ENCODE results near the gene KIRREL3.

The KIRREL3 gene

GRCh38 chr11:126710804-126711399 lies 289.7 kb downstream of the KIRREL3 start:
- no peak for DNase-seq (ENCODE audit: low spot score)

DNA sequence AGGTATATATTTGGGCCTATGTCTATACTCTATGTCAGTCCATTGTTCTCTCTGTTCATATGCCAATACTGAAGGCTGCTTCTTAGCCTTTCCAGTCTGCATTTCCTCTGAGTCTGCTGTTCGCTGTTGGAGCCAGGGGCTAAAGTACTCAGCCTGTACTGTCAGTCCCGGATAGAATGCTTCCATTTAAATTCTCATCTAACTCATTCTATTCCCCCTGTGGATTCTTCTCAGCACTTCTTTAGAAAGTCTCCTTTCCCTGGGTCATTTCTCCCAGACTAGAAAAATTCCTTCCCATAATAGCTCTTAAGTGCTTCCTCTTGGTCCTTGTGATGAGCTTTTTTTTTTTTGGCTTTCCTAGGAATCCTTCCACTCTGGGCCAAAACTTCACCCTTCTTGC lies 293.1 kb downstream of the KIRREL3 start:
- DNase-seq (ENCODE audit: low spot score): no peak

GRCh38 chr11:126704096-126704495 lies 296.5 kb downstream of the KIRREL3 start:
- no peak for DNase-seq (ENCODE audit: low spot score)

DNA sequence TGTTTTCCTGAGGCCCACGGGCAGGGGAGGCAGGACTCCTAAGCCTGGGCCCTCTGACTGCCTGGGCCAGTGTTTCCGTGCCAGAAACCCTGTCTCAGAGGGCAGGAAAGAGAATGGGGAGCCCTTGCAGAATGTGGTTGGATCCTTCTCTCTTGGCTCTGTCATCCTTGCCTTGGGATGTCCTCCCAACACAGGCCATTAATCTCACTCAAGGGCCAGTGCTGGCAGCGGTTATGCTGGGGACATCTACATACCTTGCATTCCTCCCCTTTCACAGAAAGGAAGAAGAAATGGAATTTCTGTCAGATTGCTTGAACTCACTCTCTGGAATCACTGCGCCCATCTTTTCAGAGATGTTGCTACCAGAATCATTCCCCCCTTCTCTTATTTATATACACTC lies 296.9 kb downstream of the KIRREL3 start:
- no peak for DNase-seq (ENCODE audit: low spot score)

GRCh38 chr11:126702987-126703386 lies 297.6 kb downstream of the KIRREL3 start:
- no peak for DNase-seq (ENCODE audit: low spot score)

GRCh38 chr11:126702165-126702720 lies 298.3 kb downstream of the KIRREL3 start:
- DNase-seq (ENCODE audit: low spot score): no peak

DNA sequence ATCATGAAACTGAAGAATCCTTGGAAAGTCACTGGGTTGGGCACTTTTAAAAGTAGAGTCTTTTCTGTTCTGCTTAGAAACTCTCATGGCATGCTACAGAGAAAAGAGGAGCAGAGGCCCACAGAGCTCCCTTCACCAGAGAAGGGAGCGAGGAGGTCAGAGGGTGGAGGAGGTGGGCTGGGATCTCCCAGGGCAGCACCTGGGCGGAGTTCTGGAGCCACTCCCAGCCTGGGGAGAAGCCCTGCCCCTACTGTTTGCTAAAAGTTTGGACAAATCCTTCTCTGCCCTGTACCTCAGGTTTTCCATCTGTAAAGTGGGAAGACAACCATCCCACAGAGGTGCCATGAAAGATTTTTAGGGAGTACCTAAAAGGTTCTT lies 299.1 kb downstream of the KIRREL3 start:
- no peak for DNase-seq (ENCODE audit: low spot score)

- DNase-seq (ENCODE audit: low spot score): no peak
Measured at GRCh38 chr11:126700768-126701519, 299.6 kb downstream of the KIRREL3 start.

GRCh38 chr11:126698576-126698975 lies 302.0 kb downstream of the KIRREL3 start:
- no peak for DNase-seq (ENCODE audit: low spot score)

GRCh38 chr11:126697936-126698335 lies 302.6 kb downstream of the KIRREL3 start:
- DNase-seq (ENCODE audit: low spot score): no peak

DNA sequence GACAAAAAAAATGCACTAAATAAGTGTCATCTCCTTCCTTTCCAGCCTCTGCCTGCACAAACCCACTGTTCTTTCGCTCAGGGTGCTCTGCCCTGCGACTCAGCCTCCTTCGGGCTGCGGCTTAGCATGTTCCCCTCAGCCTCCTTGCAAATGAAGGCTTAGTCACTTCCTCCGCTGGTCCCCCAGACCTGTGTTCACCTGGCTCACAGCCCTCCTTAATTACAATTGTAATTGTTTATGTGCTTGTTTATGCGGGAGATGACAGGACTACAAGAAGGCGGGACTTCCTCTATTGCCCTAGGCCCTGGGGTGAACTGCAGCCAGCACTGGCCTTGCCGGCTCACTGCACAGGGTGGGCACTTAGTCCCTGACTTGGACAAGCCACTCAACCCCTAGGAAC lies 303.6 kb downstream of the KIRREL3 start:
- DNase-seq (ENCODE audit: low spot score): no peak

GRCh38 chr11:126695293-126695692 lies 305.3 kb downstream of the KIRREL3 start:
- DNase-seq (ENCODE audit: low spot score): no peak

DNA sequence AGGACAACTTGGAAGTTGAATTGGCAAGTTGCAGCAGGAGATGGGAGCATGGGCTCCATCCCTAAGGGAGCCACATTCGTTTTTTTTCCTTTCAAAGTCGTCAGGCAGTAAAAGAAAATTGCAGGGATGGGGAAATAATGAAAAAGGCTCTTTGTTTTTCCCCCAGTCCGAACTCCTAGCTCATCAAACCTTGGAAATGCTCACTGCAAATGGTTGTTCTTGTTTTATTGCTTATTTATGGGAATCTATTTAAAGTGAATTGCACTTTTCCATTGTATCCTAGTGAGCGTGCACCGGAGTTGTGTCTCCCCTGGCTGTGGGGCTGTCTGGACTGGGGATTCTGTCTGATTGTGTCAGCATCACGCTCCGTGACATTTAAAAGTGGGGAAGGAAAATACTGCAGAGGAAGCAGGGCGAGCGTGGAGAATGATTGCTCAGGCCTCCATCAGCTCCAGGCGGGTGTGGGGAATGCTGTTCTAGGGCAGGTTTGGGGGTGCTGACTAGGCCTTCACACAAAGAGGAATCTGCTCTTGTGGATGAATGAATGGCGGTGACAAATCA lies 306.4 kb downstream of the KIRREL3 start:
- DNase-seq (ENCODE audit: low spot score): no peak

- DNase-seq (ENCODE audit: low spot score): no peak
Measured at GRCh38 chr11:126687477-126687876, 313.1 kb downstream of the KIRREL3 start.

DNA sequence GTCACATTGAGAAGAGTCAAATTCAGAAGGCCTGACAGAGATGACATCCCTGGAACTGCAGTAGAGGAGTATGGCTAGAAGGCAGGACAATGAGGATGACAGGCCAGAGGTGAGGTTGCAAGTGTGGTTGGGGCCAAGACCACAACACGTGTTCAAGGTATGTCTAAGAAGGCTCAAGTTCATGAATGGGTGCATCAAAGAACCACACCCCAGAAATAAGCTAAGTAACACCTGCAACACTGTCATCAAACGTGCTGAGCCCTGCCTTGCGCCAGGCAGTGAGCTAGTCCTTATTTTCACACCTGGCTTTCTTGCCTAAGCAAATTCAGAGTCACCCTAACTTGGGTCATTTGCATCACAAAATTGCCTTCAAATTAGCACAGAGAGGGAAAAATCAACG lies 313.6 kb downstream of the KIRREL3 start:
- DNase-seq (ENCODE audit: low spot score): no peak

GRCh38 chr11:126683766-126684728 lies 316.5 kb downstream of the KIRREL3 start:
- no peak for DNase-seq (ENCODE audit: low spot score)

DNA sequence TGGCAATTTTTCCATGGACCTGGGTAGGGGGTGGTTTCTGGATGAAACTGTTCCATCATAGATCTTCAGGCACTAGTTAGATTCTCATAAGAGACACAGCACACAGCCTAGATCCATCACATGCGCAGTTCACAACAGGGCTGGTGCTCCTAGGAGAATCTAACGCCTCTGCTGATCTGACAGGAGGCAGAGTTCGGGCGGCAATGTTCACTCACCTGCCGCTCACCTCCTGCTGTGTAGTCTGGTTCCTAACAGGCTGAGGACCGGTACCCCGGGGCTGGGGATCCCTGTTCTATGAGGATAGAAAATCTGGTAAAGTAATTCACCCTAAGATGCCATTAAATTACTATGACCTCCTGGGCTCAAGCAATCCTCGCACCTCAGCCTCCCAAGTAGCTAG lies 318.0 kb downstream of the KIRREL3 start:
- DNase-seq (ENCODE audit: low spot score): no peak

DNA sequence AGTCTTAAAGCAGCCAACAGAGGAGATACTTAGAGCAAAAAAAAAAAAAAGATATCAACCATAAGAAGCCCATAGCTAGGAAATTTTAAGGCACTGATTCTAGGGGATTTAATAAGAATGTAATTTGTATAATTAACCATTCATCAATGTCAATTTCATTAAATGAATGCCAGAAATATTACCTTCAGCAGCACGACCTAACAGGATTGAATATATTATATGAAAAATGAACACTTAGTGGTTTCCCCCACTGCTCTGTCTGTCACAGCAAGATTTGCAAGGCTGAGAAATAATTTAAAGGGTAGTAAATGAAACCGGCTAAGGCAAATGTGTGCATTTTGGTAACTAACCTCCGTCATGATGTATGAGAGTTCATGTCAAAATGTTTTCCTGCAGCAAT lies 319.9 kb downstream of the KIRREL3 start:
- no peak for DNase-seq (ENCODE audit: low spot score)

DNA sequence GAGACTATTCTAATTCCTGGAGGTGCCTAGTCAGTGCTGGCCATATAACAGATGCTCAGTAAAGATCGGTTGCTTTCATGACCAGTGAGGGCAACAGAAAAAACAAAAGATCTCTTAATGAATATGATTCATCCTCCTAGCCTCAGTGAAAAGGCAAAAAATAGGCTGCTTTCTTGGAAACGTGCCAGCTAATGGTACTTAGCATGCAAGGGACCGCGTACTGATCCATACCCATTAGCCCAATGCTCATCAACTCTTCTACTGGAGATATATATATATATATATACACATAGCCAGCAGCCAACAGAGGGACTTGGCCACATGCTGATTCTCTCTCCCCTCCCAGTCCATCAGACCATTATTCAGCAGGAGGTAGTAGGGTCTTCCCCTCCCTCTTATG lies 320.4 kb downstream of the KIRREL3 start:
- no peak for DNase-seq (ENCODE audit: low spot score)

DNA sequence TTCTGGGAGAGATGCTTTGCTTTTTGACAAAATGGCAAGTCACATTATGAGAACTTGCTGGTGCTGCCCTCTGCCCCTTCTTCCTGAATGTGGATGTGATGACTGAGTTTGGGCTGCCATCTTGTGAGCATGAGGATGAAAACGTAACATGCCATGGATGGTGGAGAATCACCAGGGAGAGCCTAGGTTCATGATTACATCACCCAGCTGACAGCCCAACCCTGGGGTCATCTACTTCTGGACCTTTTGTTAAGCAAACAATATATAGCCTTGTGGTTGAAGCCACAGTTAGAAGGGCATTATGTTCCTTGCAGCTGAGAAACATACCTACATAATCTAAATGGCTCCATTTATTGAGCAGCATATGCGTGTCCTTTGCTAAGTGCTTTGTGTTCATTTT lies 321.5 kb downstream of the KIRREL3 start:
- no peak for DNase-seq (ENCODE audit: low spot score)

- no peak for DNase-seq (ENCODE audit: low spot score)
Measured at GRCh38 chr11:126676536-126676935, 324.0 kb downstream of the KIRREL3 start.

- DNase-seq (ENCODE audit: low spot score): no peak
Measured at GRCh38 chr11:126673319-126673718, 327.3 kb downstream of the KIRREL3 start.
